ENCODE results near the gene C1QA. TPM values are rescaled to one million over a fixed set of nuclear protein-coding genes. Genes with fewer than 3 reads are reported as not detected.

C1QA gene
- polyA plus RNA-seq, 6 donors from 2014 or later: not detected

DNA sequence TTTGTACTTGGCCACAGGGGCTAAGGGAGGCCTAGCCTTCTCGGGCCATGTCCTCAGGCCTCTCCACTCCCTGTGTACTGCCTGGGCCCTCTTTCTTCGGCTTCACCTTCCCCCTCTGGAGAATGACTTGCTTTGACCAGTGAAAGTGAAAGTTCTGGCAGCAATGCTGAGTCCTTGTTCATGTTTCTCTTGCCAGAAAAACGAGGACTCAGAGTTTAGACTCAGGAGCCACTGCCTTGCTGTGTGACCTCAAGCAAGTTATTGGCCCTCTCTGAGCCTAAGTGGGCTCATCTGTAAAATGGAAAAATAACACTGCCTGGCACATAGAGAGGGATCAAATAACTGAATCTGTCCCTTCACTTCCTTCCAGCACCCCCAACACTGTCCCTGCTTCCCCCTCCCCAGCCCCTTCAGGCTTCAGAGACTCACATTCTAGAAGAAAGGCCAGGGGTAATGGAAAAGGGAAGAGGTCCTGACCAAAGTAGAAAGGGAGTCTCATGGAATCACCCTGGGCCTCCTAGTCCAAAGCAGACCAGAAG is 1.5 kb downstream of the C1QA start:
- Mint-ChIP-seq H3K27ac (peak overlapping the region in 1 of 6 donors; percentile 44), H3K27me3 (peaks cover 20 to 37% (median 28%) of the 10 kb centered on the region in 3 donors), H3K9me3 (peaks cover 0 to 1% (median 0%) of the 10 kb centered on the region in 7 donors), H3K4me3 (no peak overlapping the region), H3K4me1 (no peaks in the 10 kb centered on the region), H3K36me3 (no peaks in the 10 kb centered on the region)
- no peak for ATAC-seq (ENCODE audit: low read depth in 2 of 2)
- DNase-seq: no peak

- H3K4me1 Mint-ChIP-seq: no peaks in the 10 kb centered on the region
Measured at GRCh38 chr1:22638476-22639234, 2.2 kb downstream of the C1QA start.

DNA sequence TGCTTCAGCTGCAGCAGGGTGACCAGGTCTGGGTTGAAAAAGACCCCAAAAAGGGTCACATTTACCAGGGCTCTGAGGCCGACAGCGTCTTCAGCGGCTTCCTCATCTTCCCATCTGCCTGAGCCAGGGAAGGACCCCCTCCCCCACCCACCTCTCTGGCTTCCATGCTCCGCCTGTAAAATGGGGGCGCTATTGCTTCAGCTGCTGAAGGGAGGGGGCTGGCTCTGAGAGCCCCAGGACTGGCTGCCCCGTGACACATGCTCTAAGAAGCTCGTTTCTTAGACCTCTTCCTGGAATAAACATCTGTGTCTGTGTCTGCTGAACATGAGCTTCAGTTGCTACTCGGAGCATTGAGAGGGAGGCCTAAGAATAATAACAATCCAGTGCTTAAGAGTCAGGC is 2.9 kb downstream of the C1QA start:
- Mint-ChIP-seq H3K4me3 (no peak overlapping the region), H3K36me3 (no peaks in the 10 kb centered on the region), H3K27me3 (peaks cover 15 to 36% (median 19%) of the 10 kb centered on the region in 3 donors), H3K27ac (peak overlapping the region in 1 of 6 donors; percentile 27), H3K4me1 (no peaks in the 10 kb centered on the region), H3K9me3 (peaks cover 0 to 1% (median 0%) of the 10 kb centered on the region in 7 donors)
- peak in 1 of 2 donors; percentile 28 for ATAC-seq (ENCODE audit: low read depth in 2 of 2)
- DNase-seq: no peak

More at GRCh38 chr1:22638476-22639234, 2.2 kb downstream of the C1QA start:
- DNase-seq (no peak), ATAC-seq (ENCODE audit: low read depth in 2 of 2) (no peak)
- Mint-ChIP-seq H3K4me3 (no peak overlapping the region), H3K36me3 (no peaks in the 10 kb centered on the region), H3K27ac (no peak overlapping the region), H3K27me3 (peaks cover 17 to 39% (median 22%) of the 10 kb centered on the region in 3 donors), H3K9me3 (peaks cover 0 to 1% (median 0%) of the 10 kb centered on the region in 7 donors)

DNA sequence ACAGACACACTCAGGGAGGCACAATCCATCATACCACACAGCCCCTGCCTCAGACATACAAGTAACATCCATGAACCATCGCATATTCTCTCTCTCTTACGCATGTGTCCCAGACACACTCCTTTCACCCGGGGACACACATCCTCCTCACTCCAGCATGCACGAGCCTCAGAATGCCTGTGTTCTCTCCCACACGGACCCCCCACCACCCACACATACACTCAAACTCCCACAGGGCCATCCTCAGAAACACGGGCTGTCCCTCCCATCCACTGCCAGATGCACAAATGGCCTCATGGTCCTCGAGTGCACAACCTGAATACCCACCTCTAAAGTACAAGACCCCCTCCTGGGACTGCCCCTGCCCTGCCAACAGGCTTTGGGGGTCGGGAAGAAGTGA is 4.8 kb downstream of the C1QA start:
- Mint-ChIP-seq H3K9me3 (no peaks in the 10 kb centered on the region), H3K36me3 (no peaks in the 10 kb centered on the region), H3K4me1 (no peaks in the 10 kb centered on the region), H3K27me3 (peaks cover 17 to 47% (median 35%) of the 10 kb centered on the region in 3 donors), H3K27ac (peak overlapping the region in 2 of 6 donors; percentile 11 to 49), H3K4me3 (peak overlapping the region in 1 of 8 donors; percentile 24)
- no peak for ATAC-seq (ENCODE audit: low read depth in 2 of 2)
- no peak for DNase-seq

DNA sequence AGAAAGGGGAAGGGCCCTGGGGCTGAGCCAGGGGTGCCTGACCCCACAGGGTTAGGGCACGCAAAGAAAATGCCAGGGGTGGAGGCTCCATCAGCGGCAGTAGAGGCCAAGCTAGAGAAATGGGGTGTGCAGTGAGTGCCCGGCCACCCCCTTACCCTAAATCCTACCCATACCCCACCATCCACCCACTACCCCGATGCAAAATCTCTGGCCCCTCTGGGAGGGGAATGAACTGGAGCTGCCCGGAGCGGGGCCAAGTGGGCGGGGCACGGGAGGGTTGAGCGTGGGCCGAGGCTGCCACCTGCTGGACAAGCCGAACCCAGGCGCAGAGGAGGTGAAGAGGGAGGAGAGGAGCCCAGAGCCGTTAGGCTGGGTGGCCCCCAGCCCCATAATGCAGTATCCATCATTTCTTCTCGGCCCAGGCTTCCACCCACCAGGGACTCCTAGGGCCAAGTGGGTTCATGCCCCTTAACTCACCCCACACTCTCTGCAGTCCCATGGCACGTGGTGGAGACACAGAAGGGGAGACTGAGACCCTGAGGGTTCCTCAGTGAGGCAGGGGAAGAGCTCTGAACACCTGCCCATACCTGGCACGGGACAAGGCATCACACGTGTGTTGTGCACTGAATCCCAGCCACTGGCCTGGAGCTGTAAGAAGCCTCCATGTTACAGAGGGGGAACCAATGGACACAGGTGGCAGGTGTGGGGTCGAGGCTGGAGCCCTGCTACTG is 5.6 kb downstream of the C1QA start:
- H3K4me1 Mint-ChIP-seq: no peaks in the 10 kb centered on the region
- peak; percentile 57 for DNase-seq
- peaks cover 12 to 40% (median 31%) of the 10 kb centered on the region in 3 donors for H3K27me3 Mint-ChIP-seq
- H3K9me3 Mint-ChIP-seq: no peaks in the 10 kb centered on the region
- no peaks in the 10 kb centered on the region for H3K36me3 Mint-ChIP-seq
- peak; percentile 78 to 82 for ATAC-seq (ENCODE audit: low read depth in 2 of 2)
- no peak overlapping the region for H3K27ac Mint-ChIP-seq
- no peak overlapping the region for H3K4me3 Mint-ChIP-seq

DNA sequence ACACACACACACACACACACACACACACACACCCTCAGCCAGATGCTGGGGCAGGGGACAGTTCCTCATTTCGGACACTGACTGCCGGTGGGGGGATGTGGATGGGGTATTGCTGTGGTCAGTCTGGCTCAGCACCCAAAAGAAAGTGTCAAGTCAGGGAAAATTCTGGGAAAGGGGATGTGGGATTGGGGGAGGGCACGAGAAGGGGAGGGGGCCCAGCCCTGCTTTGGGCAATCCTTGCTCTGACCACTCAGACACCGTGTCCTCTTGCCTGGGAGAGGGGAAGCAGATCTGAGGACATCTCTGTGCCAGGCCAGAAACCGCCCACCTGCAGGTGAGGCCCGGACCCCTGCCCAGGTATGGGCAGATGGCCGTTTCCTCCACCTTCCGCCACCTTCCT is 7.0 kb downstream of the C1QA start, which contains the start of gene C1QC:
TSS of gene C1QC (plus strand) at position 253 of the 400 bp plus-strand sequence. CDS start 391 bp downstream, outside the sequence.
- H3K27me3 Mint-ChIP-seq: peaks cover 6 to 35% (median 35%) of the 10 kb centered on the region in 3 donors
- no peaks in the 10 kb centered on the region for H3K4me1 Mint-ChIP-seq
- DNase-seq (no peak), ATAC-seq (ENCODE audit: low read depth in 2 of 2) (no peak)
- no peaks in the 10 kb centered on the region for H3K9me3 Mint-ChIP-seq
- no peak within 1 kb of the TSS for H3K4me3 Mint-ChIP-seq
- no peak within 1 kb of the TSS for H3K27ac Mint-ChIP-seq
- H3K36me3 Mint-ChIP-seq: no peaks in the 10 kb centered on the region

GRCh38 chr1:22643928-22644327 is 7.5 kb downstream of the C1QA start:
- H3K27me3 Mint-ChIP-seq: peaks cover 6 to 35% (median 35%) of the 10 kb centered on the region in 3 donors
- ATAC-seq (ENCODE audit: low read depth in 2 of 2): no peak
- H3K4me1 Mint-ChIP-seq: no peaks in the 10 kb centered on the region

DNA sequence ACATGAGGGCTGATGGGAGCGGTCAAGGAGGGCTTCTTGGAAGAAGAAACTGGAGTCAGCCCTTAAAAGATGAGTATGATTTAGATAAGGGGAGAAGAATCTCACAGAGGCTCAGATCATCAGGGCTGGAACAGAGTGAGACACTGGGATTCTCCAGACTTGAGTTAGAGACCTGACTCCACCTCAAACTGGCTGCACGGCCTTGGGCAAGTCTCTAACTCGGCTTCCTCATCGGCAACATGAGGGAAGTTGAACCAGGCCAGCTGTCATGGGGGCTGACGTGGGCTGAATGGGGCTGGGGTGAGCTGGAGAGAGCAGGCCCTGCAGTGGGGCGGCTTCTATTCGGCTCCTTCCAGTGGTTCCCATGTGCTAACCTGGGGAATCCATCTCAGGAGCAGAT is 9.5 kb downstream of the C1QA start:
- Mint-ChIP-seq H3K9me3 (no peaks in the 10 kb centered on the region), H3K27ac (no peak overlapping the region), H3K4me1 (no peaks in the 10 kb centered on the region), H3K27me3 (peaks cover 6 to 35% (median 33%) of the 10 kb centered on the region in 3 donors), H3K4me3 (no peak overlapping the region), H3K36me3 (no peaks in the 10 kb centered on the region)
- ATAC-seq (ENCODE audit: low read depth in 2 of 2) (no peak), DNase-seq (no peak)

More at GRCh38 chr1:22643928-22644327, 7.5 kb downstream of the C1QA start:
- Mint-ChIP-seq H3K27ac (no peak overlapping the region), H3K36me3 (no peaks in the 10 kb centered on the region), H3K9me3 (no peaks in the 10 kb centered on the region), H3K4me3 (no peak overlapping the region)
- no peak for DNase-seq

GRCh38 chr1:22646384-22646783 is 10.0 kb downstream of the C1QA start:
- ATAC-seq (ENCODE audit: low read depth in 2 of 2) (no peak), DNase-seq (no peak)
- no peaks in the 10 kb centered on the region for H3K9me3 Mint-ChIP-seq
- no peaks in the 10 kb centered on the region for H3K36me3 Mint-ChIP-seq
- H3K27ac Mint-ChIP-seq: no peak overlapping the region
- no peak overlapping the region for H3K4me3 Mint-ChIP-seq
- H3K27me3 Mint-ChIP-seq: peaks cover 6 to 30% (median 29%) of the 10 kb centered on the region in 3 donors
- H3K4me1 Mint-ChIP-seq: no peaks in the 10 kb centered on the region

- no peak overlapping the region for H3K27ac Mint-ChIP-seq
- no peaks in the 10 kb centered on the region for H3K9me3 Mint-ChIP-seq
- ATAC-seq (ENCODE audit: low read depth in 2 of 2) (no peak), DNase-seq (no peak)
- H3K4me3 Mint-ChIP-seq: no peak overlapping the region
- no peaks in the 10 kb centered on the region for H3K4me1 Mint-ChIP-seq
- no peaks in the 10 kb centered on the region for H3K36me3 Mint-ChIP-seq
- H3K27me3 Mint-ChIP-seq: peaks cover 5 to 33% (median 17%) of the 10 kb centered on the region in 3 donors
Measured at GRCh38 chr1:22650089-22650693, 13.8 kb downstream of the C1QA start.

- DNase-seq (no peak), ATAC-seq (ENCODE audit: low read depth in 2 of 2) (no peak)
- Mint-ChIP-seq H3K9me3 (peaks cover 0 to 1% (median 0%) of the 10 kb centered on the region in 7 donors), H3K27ac (no peak overlapping the region), H3K4me1 (no peaks in the 10 kb centered on the region), H3K4me3 (peak overlapping the region in 1 of 8 donors; percentile 48), H3K36me3 (no peaks in the 10 kb centered on the region), H3K27me3 (peaks cover 9 to 32% (median 11%) of the 10 kb centered on the region in 3 donors)
Measured at GRCh38 chr1:22651941-22652856, 15.8 kb downstream of the C1QA start.

GRCh38 chr1:22652881-22653316 is 16.5 kb downstream of the C1QA start, which contains the start of gene C1QB:
Gene C1QB (plus strand): TSS chr1:22653236. CDS start chr1:22659463, 6,227 bp downstream.
- H3K27ac Mint-ChIP-seq: no peak within 1 kb of the TSS
- no peaks in the 10 kb centered on the region for H3K4me1 Mint-ChIP-seq
- H3K36me3 Mint-ChIP-seq: no peaks in the 10 kb centered on the region
- DNase-seq (no peak), ATAC-seq (ENCODE audit: low read depth in 2 of 2) (no peak)
- H3K27me3 Mint-ChIP-seq: peaks cover 9 to 26% (median 11%) of the 10 kb centered on the region in 3 donors
- H3K9me3 Mint-ChIP-seq: peaks cover 0 to 1% (median 0%) of the 10 kb centered on the region in 7 donors
- H3K4me3 Mint-ChIP-seq: peak within 1 kb of the TSS in 1 of 8 donors; percentile 48

All from naive B cell (primary cell).